Measurements from ENCODE around the gene PHLDB2.

The PHLDB2 gene

GRCh38 chr3:111919370-111920065 is 60.5 kb downstream of the PHLDB2 start:
- TF ChIP-seq CTCF (IDR thresholded peaks at IDR 0.05; ENCODE audit: low read depth, low read length), result no peak
- DNase-seq (ENCODE audit: extremely low read depth, low read depth), result no peak

DNA sequence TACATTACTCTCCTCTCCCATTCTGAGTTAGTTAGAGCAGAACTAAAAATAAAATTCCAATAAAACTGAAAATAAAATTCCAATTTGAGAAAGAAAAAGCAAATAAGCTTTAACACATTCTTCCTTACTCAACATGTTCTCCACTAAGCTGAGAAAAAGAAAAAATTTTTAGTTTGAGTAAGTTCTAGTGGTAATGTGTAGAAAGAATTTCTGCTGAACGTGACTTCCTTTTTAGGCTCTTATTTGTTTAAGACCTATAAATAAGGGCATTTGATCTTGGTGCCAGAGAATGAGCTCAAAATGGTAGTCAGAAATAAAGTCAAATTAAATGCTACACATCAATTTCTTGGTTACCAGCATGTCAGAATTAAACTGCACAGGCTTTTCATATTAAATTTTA is 62.1 kb downstream of the PHLDB2 start:
- DNase-seq (ENCODE audit: extremely low read depth, low read depth), result no peak
- TF ChIP-seq CTCF (IDR thresholded peaks at IDR 0.05; ENCODE audit: low read depth, low read length), result no peak

- TF ChIP-seq CTCF (IDR thresholded peaks at IDR 0.05; ENCODE audit: low read depth, low read length), result no peak
- DNase-seq (ENCODE audit: extremely low read depth, low read depth), result no peak
Measured at GRCh38 chr3:111923095-111923771, 64.2 kb downstream of the PHLDB2 start.

GRCh38 chr3:111923806-111924205 is 64.7 kb downstream of the PHLDB2 start:
- no peak for DNase-seq (ENCODE audit: extremely low read depth, low read depth)
- TF ChIP-seq CTCF (IDR thresholded peaks at IDR 0.05; ENCODE audit: low read depth, low read length), result no peak

DNA sequence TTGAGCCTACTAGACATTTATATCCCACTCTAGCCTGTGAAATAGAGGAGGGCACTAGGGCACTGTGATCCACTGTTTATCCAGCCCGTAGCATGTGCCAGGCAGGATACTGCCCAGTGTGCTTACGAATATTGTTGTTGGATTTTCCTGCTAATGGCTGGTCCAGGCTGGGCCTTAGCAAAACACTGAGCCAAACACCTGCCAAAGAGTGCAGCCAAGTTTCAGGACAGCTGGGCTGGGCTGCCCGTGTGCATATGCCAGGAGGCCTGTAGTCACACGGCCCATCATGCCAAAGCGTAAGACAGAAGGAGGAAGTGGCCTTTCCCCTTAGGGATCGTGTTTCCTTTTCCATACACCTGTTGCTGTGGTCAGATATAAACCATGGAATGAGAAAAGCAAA is 65.2 kb downstream of the PHLDB2 start:
- no peak for DNase-seq (ENCODE audit: extremely low read depth, low read depth)
- no peak for TF ChIP-seq CTCF (IDR thresholded peaks at IDR 0.05; ENCODE audit: low read depth, low read length)

GRCh38 chr3:111926266-111926676 is 67.2 kb downstream of the PHLDB2 start:
- no peak for DNase-seq (ENCODE audit: extremely low read depth, low read depth)

More at GRCh38 chr3:111926266-111926676, 67.2 kb downstream of the PHLDB2 start:
- TF ChIP-seq CTCF (IDR thresholded peaks at IDR 0.05; ENCODE audit: low read depth, low read length), result no peak
